Uterus (tissue), 2 donors: ENCODE measurements around the gene HSPA1A.
"Not testable (repeated sequence)": the region's sequence is repeated elsewhere in the genome, so short reads cannot be mapped to it uniquely, and the experiment has no call there.

Source experiments
- POLR2A ChIP-seq, 2 donors: fragments of 450-650 bp; IDR thresholded peaks; one replicate each; pipeline ENCODE4 v1.6.1; 2016; ENCODE audit warnings: antibody characterized with exemption in 2 of 2, mild to moderate bottlenecking in 1 of 2, moderate library complexity in 1 of 2
- TF ChIP-seq, protein P1 (sequence below), 4 experiments: fragments of 200-600 bp in 2 of 4; fragments of 450-650 bp in 2 of 4; sonication (generic) in 2 of 4; IDR thresholded peaks; one replicate each; pipeline ENCODE4 v1.5.1; 2016 to 2019; ENCODE audit warnings: antibody characterized with exemption in 4 of 4, mild to moderate bottlenecking in 2 of 4, moderate library complexity in 1 of 4

DNA sequence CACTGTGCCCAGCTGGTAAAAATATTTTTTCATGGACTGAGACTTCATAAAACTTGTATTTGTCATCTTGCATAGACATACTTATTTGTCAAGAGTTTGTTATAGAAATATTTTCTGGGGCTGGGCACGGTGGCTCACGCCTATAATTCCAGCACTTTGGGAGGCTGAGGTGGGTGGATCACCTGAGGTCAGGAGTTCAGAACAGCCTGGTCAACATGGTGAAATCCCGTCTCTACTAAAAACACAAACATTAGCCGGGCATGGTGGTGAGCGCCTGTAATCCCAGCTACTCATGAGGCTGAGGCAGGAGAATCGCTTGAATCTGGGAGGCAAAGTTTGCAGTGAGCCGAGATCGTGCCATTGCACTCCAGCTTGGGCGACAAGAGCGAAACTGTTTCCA is 6.7 kb upstream of the HSPA1A start:
- TF ChIP-seq, protein P1, sequence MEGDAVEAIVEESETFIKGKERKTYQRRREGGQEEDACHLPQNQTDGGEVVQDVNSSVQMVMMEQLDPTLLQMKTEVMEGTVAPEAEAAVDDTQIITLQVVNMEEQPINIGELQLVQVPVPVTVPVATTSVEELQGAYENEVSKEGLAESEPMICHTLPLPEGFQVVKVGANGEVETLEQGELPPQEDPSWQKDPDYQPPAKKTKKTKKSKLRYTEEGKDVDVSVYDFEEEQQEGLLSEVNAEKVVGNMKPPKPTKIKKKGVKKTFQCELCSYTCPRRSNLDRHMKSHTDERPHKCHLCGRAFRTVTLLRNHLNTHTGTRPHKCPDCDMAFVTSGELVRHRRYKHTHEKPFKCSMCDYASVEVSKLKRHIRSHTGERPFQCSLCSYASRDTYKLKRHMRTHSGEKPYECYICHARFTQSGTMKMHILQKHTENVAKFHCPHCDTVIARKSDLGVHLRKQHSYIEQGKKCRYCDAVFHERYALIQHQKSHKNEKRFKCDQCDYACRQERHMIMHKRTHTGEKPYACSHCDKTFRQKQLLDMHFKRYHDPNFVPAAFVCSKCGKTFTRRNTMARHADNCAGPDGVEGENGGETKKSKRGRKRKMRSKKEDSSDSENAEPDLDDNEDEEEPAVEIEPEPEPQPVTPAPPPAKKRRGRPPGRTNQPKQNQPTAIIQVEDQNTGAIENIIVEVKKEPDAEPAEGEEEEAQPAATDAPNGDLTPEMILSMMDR (IDR thresholded peaks at IDR 0.05), result not testable (repeated sequence)
- not testable (repeated sequence) for TF ChIP-seq POLR2A (IDR thresholded peaks at IDR 0.05)
